GM10266 (cell line): ENCODE measurements around the gene KRAS.

Source experiments
- DNase-seq: peaks from one replicate; pipeline ENCODE4 v3.0.0; 2012; ENCODE audit errors: extremely low spot score
- TF ChIP-seq, protein P1 (sequence below): IDR thresholded peaks from 2 replicates; pipeline ENCODE4 v1.5.1; 2012; ENCODE audit warnings: mild to moderate bottlenecking, low read depth; ENCODE audit not compliant: control insufficient read depth, insufficient read depth; ENCODE audit errors: missing control alignments

The KRAS gene

DNA sequence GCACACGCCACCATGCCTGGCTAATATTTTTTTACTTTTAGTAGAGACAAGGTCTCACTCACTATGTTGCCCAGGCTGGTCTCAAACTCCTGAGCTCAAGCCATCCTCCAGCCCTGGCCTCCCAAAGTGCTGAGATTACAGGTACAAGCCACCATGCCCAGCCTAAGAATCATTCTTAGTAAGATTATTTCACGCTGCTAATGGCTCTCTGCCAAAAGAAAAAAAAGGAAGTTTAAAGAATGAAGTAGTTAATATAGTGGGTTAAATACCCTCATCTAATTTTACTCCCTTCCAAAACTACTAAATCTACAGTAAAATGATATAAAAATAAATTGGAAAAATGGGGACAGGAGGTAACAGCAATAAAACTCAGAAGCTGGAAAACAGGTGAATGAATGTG lies 53.1 kb downstream of the KRAS start:
- TF ChIP-seq, protein P1, sequence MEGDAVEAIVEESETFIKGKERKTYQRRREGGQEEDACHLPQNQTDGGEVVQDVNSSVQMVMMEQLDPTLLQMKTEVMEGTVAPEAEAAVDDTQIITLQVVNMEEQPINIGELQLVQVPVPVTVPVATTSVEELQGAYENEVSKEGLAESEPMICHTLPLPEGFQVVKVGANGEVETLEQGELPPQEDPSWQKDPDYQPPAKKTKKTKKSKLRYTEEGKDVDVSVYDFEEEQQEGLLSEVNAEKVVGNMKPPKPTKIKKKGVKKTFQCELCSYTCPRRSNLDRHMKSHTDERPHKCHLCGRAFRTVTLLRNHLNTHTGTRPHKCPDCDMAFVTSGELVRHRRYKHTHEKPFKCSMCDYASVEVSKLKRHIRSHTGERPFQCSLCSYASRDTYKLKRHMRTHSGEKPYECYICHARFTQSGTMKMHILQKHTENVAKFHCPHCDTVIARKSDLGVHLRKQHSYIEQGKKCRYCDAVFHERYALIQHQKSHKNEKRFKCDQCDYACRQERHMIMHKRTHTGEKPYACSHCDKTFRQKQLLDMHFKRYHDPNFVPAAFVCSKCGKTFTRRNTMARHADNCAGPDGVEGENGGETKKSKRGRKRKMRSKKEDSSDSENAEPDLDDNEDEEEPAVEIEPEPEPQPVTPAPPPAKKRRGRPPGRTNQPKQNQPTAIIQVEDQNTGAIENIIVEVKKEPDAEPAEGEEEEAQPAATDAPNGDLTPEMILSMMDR: no peak
- no peak for DNase-seq

GRCh38 chr12:25195056-25195971 lies 55.4 kb downstream of the KRAS start, which contains the start of the genes DNAI7 and ETFRF1:
TSS of gene DNAI7 (minus strand) at chr12:25195160. CDS start at chr12:25195078, 82 bp downstream.
TSS of gene ETFRF1 (plus strand) at chr12:25195237. CDS start at chr12:25203957, 8,720 bp downstream.
- DNase-seq: peak; percentile 84
- TF ChIP-seq, protein P1: no peak

- TF ChIP-seq, protein P1: no peak
- no peak for DNase-seq
These were observed 56.0 kb downstream of the KRAS start for GRCh38 chr12:25194722-25195055.

- DNase-seq: no peak
- TF ChIP-seq, protein P1: no peak
These were observed 56.5 kb downstream of the KRAS start for GRCh38 chr12:25194214-25194613.

DNA sequence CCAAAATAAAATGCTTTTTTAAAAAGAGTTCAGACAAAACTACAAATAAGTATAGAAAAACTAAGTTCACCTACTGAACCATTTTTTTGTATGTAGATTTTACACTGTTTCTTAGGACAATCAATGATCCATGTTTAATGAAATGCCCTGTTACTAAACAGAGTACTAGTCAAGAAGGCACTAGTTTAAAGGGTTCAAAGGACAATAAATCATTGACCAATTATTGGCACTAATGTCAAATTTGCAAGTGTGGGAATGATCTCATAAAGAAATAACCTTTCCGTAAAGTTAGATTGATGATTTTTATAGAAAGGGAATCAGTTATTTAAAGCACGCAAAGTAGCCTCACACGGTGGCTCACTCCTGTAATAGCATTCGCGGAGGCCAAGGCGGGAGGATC lies 59.9 kb downstream of the KRAS start:
- no peak for DNase-seq
- TF ChIP-seq, protein P1: no peak

DNA sequence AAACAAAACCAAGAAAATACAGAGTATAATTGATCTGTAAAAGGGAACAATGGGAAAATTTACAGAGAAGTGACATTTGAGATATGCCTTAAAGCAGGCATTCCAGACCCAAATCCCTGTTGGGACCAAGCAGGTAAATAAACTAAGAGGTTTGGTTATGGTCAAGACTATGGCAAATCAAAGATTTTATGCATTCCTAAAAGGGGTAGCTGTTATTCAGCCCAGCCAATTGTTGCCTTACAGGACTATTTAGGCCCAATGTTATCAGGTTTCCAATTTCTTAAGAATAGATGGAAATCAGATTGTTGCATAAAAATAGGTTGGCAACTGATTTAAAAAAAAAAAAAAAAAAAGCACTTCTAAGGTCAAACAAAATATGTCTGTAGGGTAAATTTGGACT lies 61.1 kb downstream of the KRAS start:
- TF ChIP-seq, protein P1: no peak

GRCh38 chr12:25187781-25188180 lies 62.9 kb downstream of the KRAS start:
- TF ChIP-seq, protein P1: no peak

More for the DNA sequence above, 61.1 kb downstream of the KRAS start:
- no peak for DNase-seq

More at GRCh38 chr12:25187781-25188180, 62.9 kb downstream of the KRAS start:
- no peak for DNase-seq
